GM19239 (cell line): ENCODE data around the gene GFER.
A peak's percentile ranks its signal among the peaks of the same experiment; 100 is the strongest.
"Not testable (repeated sequence)": the region's sequence is repeated elsewhere in the genome, so short reads cannot be mapped to it uniquely, and the experiment has no call there.

Source experiments
- DNase-seq: peaks from one replicate; pipeline ENCODE4 v3.0.0; 2011; ENCODE audit warnings: low spot score; ENCODE audit not compliant: insufficient read length
- FAIRE-seq: peaks from 2 replicates; lab custom pipeline; 2011; peaks lifted over from hg19 to GRCh38; lab: Jason Lieb, UNC

Gene GFER

GRCh38 chr16:2003231-2003826 lies 19.3 kb downstream of the GFER start:
- DNase-seq: no peak
- FAIRE-seq: no peak

GRCh38 chr16:2003827-2004641 lies 20.0 kb downstream of the GFER start:
- DNase-seq (peak; percentile 99), FAIRE-seq (peak; percentile 97)

- DNase-seq (no peak), FAIRE-seq (no peak)
Measured at GRCh38 chr16:2004795-2005517, 21.0 kb downstream of the GFER start.

GRCh38 chr16:2005646-2006045 lies 21.7 kb downstream of the GFER start:
- FAIRE-seq (no peak), DNase-seq (no peak)

- FAIRE-seq (no peak), DNase-seq (no peak)
Measured at GRCh38 chr16:2006317-2006716, 22.3 kb downstream of the GFER start.

- DNase-seq: no peak
- no peak for FAIRE-seq
Measured at GRCh38 chr16:2007081-2007836, 23.3 kb downstream of the GFER start.

GRCh38 chr16:2008009-2008526 lies 24.1 kb downstream of the GFER start:
- DNase-seq (no peak), FAIRE-seq (no peak)

GRCh38 chr16:2008631-2009163 lies 24.7 kb downstream of the GFER start:
- no peak for FAIRE-seq

GRCh38 chr16:2009164-2009711 lies 25.2 kb downstream of the GFER start:
- no peak for FAIRE-seq
- no peak for DNase-seq

More at GRCh38 chr16:2008631-2009163, 24.7 kb downstream of the GFER start:
- no peak for DNase-seq

GRCh38 chr16:2009791-2010510 lies 26.0 kb downstream of the GFER start, which contains the start of gene ZNF598:
Gene ZNF598 (minus strand): TSS chr16:2009821.
- peak; percentile 82 for FAIRE-seq

GRCh38 chr16:2011726-2012125 lies 27.7 kb downstream of the GFER start:
- DNase-seq, FAIRE-seq: not testable (repeated sequence)

More at GRCh38 chr16:2009791-2010510, 26.0 kb downstream of the GFER start, which contains the start of gene ZNF598:
- peak; percentile 96 for DNase-seq

- DNase-seq (no peak), FAIRE-seq (no peak)
Measured at GRCh38 chr16:2013527-2013926, 29.5 kb downstream of the GFER start.

GRCh38 chr16:2015117-2015946 lies 31.3 kb downstream of the GFER start:
- DNase-seq: no peak

GRCh38 chr16:2015947-2016208 lies 31.9 kb downstream of the GFER start:
- no peak for FAIRE-seq

More at GRCh38 chr16:2015117-2015946, 31.3 kb downstream of the GFER start:
- no peak for FAIRE-seq

GRCh38 chr16:2016407-2016922 lies 32.5 kb downstream of the GFER start:
- DNase-seq (no peak), FAIRE-seq (no peak)

More at GRCh38 chr16:2015947-2016208, 31.9 kb downstream of the GFER start:
- no peak for DNase-seq

GRCh38 chr16:2019518-2019920 lies 35.5 kb downstream of the GFER start, which contains the start of gene NPW:
Gene NPW (plus strand): TSS chr16:2019785.
- no peak for DNase-seq
- no peak for FAIRE-seq

GRCh38 chr16:2019921-2020831 lies 36.2 kb downstream of the GFER start:
- DNase-seq (no peak), FAIRE-seq (no peak)
